Measurements from ENCODE around the gene LAMC2.

The LAMC2 gene

DNA sequence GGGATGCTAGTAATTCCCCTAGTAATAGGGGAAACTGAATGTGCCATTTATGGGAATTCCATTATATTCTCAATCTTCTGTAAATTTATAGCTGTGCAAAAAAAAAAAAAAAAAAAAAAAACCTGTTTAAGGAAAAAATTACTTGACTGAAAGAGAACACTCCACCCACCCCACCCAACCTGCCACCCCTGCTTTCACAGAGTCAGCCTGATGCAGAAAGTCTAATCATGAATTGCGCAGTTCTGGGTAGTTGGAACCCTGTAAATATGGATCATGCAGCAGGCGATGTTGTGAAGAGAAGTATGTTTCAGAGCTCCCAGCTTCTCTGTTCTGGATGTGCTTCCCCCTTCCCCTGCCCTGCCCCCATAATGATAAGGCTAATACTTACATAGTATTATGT is 19.6 kb upstream of the LAMC2 start:
- H3K27ac ChIP-seq = peak overlapping the region; percentile 99
- no peak for DNase-seq (ENCODE audit: low read depth, low spot score)

DNA sequence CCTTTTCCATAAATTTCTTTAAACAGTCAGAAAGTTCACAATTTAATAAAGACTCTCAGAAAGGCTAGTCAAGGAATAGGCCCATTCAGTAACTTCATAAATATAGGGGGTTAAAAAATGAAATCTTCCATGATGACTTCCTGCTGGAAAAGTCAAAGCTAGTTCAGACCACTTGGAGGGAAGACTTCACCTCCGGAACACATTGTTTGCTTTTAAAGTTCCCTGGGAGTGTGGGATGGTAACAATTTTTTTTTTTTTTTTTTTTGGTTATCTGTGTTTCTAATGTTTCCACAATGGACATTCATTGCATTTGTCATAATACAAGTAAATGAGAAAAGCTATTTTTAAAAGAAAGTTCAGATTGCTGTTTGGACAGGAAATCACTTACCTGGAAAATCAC is 18.4 kb upstream of the LAMC2 start:
- DNase-seq (ENCODE audit: low read depth, low spot score) = no peak
- H3K27ac ChIP-seq = no peak overlapping the region

DNA sequence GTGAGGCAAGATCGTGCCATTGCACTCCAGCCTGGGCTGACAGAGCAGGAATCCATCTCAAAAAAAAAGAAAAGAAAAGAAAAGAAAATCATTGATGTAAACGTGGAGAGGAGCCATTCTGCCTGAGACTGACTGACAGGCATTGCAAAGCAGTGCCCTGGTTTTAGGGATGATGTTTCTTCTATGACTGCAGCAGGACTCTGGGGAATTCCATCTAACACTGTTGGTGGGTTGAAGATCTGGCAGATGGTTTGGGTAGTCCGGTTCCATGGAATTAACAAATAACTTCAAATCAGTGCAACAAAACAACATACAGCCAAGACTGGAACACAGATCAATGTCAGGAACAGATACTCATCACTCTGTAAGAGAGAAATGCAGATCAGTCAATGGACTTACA is 17.8 kb upstream of the LAMC2 start:
- H3K27ac ChIP-seq = no peak overlapping the region
- no peak for DNase-seq (ENCODE audit: low read depth, low spot score)

DNA sequence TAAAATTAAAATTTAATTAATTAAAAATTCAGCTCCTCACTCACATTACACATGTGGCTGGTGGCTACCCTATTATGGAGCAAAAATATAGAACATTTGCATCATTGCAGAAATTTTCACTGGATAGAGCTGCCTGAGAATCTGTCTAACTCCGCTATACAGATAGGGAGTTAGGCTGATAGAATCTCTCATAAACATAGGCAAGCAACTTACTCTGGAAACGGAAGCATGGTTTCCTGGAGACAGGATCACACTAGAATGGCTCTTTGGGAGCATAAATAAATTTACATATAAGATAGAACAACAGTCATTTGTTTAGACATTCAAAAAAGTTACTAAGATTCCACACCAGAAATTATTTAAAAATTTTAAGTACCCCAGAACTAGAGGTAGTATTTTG is 12.2 kb upstream of the LAMC2 start:
- DNase-seq (ENCODE audit: low read depth, low spot score) = no peak
- no peak overlapping the region for H3K27ac ChIP-seq

DNA sequence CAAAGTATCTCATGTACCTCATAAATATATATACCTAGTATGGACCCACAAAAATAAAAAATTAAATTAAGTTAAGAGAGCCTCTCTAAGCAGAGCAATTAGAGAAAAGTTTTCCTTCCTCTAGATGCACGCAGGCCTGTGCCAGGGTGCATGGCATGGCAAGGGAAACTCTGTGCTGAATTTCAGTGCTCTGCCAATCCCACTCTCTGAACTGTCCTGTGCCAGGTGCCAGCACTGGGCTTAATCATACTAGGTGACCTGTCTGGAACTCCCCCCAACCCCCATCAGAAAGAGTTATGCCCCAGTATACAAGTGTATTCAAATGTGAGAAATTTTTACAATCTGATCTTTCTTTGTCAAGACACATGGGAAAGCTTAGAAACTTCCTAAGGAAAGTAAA is 10.4 kb upstream of the LAMC2 start:
- H3K27ac ChIP-seq = no peak overlapping the region
- no peak for DNase-seq (ENCODE audit: low read depth, low spot score)

DNA sequence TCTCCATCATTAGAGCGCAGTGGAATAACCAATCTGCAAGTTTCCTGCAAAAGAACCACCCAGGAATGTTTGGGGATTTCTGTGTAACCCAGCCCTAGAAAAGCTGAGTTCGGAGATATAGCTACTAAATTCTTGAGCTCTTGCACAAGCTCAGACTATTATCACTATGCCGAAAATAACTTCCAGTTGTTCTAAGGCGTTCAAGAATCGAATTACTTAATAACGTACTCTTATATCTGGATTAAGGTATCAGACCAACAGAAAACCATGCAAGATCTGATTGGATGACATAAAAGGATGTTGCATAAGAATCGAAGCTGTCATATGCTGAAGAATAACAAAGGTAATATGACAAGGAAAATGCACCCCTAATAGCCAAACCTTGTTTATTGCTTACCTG is 7.5 kb upstream of the LAMC2 start:
- no peak overlapping the region for H3K27ac ChIP-seq
- no peak for DNase-seq (ENCODE audit: low read depth, low spot score)

DNA sequence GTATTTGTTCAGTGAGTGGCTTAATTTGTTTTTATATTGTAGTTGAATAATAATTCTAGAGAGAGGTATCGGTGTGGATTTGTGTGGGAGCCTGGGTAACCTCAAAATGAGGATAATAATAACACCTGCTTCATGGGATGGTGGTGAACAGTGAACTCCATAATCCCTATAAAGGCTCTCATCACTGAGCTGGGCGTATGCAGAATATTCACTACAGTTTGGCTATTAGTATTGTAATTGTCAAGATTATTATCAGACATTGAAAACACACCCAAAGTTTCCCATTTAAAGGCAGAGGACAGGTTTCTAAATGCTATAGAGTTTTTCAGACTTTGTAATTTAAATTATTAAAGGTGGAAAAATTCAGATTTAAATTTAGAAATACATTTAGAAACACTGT is 7.0 kb upstream of the LAMC2 start:
- DNase-seq (ENCODE audit: low read depth, low spot score) = no peak
- no peak overlapping the region for H3K27ac ChIP-seq

DNA sequence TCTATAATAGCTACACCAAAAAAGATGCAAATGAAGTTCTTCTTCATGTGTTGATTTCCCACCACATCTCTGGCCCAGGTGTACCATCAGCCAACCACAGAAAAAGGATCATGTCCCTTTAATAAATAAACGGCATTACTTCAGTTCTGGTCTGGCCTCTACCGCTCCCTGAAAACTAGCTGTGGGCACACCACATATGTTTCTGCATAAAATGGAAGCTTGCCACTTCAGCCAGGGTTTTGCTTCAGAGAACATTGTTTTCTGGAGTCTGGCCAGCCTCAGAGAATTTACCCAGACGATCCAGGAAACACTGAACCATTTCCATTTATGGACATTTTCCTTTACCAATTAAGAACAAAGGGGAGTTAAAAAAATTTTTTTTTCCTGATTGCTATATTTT is 5.8 kb upstream of the LAMC2 start:
- peak overlapping the region; percentile 81 for H3K27ac ChIP-seq
- DNase-seq (ENCODE audit: low read depth, low spot score) = no peak

DNA sequence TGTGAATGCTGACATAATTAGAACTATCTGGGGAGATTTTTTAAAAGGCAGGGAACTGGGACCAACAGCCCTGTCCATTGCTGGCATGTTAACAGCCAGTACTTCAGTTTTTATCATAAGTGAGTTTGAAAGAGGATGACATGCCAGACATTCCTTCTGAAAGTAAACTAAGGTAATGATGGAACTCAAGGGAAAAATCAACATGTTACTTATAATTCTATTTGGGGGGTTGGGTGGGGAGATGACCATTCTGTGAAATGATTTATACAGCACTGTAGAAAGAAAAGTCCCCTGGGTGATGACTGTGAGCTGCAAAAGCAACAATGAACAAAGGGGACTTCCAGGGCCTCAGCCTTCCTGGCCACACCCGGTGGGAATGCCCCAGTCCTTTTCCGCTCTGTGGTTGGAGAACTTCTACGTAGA is 5.4 kb upstream of the LAMC2 start:
- no peak for DNase-seq (ENCODE audit: low read depth, low spot score)
- peak overlapping the region; percentile 81 for H3K27ac ChIP-seq

DNA sequence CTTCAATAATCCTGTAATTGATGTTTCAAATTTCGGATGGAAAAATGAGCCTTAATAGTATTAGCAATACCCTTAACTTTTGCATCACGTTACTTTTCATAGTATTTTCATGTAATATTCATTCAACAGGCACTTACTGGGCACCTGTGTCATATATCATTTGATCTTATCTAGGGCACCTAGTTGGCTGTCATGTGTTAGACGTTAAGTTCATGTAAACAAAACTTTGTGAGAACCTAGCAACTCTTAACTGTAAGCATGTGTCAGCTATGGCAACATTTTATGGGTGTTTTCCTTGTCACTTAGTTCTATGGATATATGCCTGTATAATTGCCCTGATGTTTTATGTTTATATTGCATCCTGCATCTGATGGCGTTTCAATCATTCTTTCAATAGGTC is 777 bp downstream of the LAMC2 start:
- no peak for DNase-seq (ENCODE audit: low read depth, low spot score)
- H3K27ac ChIP-seq = peak overlapping the region; percentile 98

DNA sequence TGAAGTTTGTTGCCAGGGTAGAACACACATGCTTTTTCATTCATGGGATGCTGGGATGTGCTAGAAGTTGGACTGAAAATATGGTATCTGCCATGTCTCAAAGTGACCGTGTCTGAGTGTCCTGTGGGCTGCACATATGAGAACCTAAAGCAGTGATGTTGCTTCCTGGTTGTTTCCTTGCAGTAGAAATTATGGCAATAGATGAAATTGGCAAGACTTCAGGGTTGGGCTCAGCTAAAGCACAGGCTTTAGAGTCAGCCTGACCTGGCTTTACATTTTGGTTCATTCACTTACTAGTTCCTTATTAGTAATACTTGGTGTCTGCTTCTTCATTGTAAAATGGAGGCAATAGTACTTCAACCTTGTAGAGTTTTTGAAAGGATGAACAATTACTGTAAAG is 2.2 kb downstream of the LAMC2 start:
- no peak for DNase-seq (ENCODE audit: low read depth, low spot score)
- H3K27ac ChIP-seq = peak overlapping the region; percentile 98

DNA sequence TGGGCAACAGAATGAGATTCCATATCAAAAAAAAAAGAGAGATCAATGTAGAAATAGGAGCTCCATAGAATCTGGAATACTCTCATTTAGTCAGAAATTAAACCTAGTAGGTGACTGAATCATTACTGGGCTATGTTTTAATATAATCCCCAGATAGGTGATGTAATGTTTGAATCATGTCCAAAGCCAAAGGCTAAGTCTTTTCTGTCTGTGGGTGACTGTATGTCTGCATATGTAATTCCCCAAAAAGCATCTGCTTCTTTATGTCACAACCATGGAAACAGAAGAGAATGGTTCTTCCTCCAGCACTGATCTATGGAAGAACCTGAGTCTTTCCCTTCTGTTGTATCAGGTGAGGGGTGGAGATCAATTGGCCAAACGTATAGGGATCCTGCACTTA is 5.8 kb downstream of the LAMC2 start:
- H3K27ac ChIP-seq = peak overlapping the region; percentile 98
- DNase-seq (ENCODE audit: low read depth, low spot score) = no peak

DNA sequence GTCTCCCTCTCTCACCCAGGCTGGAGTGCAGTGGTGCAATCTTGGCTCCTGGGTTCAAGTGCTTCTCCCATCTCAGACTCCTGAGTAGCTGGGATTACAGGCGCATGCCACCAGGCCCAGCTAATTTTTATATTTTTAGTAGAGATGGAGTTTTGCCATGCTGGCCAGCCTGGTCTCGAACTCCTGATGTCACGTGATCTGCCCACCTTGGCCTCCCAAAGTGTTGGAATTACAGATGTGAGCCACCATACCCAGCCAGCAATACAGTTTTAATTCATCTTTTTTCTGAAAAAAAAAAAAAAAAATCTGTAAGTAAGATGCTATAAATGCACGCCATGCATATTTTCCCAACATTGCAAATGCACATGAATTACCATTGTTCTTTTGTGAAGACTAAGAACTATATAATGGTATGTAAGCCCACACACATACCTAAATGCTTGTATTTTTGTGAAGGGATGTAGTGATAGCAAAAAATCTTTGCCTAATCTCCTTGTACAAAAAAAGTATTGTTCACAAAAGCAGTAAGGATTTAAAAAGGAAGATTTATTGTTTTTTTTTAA is 8.0 kb downstream of the LAMC2 start:
- H3K27ac ChIP-seq = peak overlapping the region; percentile 98
- DNase-seq (ENCODE audit: low read depth, low spot score) = no peak

DNA sequence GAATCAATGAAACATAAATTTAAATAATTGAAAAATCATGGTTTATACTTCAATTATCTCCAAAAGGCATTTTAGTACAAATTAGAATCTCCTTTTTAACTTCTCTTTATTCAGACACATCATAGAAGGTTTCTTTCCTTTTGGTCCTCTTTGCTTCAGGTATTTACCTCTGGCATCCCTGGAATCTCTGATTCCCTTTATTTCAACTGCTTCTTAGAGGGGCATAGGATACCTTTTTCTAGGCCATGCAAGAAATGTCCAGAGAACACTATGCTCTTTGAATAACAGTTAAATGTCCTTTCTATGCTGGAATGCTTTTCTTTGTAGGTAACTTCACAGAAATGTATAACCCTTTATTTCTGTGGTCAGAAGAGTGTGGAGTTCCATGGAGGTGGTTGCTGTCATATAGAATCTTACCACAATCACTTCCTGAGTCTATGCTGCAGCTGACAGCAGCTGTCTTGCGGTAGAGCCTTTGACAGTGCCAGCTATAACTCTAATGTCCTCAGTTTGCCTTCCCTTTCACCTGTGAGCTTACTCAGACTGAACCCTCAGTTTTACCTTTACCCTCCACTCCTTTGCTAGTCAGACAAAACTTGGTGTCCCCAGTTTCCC is 8.6 kb downstream of the LAMC2 start:
- peak overlapping the region; percentile 98 for H3K27ac ChIP-seq
- no peak for DNase-seq (ENCODE audit: low read depth, low spot score)

DNA sequence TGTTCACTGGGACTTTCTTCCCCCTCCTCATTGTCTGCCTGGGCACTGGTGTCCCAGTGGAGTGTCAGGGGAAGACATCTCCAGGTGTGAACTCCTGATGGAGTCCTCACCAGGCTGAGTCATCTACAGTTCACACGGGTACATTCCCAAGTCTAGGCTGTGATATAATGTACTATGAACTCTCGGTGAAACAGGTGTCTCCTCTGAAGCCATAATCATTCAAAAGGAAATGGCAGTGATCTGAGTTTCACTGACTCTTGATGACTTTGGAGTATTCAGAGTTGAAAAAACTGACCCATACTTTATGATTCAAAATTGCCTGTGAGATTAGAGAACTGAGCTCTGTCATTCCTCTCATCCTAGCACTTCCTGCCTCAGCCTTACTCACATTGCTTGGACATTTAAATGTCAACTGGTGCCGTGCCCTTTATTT is 9.1 kb downstream of the LAMC2 start:
- peak overlapping the region; percentile 98 for H3K27ac ChIP-seq
- DNase-seq (ENCODE audit: low read depth, low spot score) = no peak

DNA sequence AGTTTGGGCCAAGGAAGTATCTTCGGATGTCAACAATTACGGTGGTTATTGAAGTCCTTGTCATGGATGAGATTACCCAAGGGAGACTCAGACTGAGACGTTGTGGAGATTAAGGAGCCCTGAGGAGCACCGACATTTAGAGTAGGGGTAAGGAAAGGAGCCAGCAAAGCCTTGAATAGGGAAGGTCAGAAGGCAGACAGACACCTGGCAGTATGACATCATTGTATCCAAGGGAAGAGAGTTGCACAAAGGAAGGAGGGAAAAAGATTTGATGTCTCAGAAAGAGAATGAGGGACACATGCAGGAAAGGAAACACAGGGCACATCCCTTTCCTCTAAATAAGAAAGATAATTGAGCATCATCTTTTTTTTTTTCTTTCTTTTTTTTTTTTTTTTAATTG is 11.7 kb downstream of the LAMC2 start:
- peak overlapping the region; percentile 98 for H3K27ac ChIP-seq
- DNase-seq (ENCODE audit: low read depth, low spot score) = no peak

DNA sequence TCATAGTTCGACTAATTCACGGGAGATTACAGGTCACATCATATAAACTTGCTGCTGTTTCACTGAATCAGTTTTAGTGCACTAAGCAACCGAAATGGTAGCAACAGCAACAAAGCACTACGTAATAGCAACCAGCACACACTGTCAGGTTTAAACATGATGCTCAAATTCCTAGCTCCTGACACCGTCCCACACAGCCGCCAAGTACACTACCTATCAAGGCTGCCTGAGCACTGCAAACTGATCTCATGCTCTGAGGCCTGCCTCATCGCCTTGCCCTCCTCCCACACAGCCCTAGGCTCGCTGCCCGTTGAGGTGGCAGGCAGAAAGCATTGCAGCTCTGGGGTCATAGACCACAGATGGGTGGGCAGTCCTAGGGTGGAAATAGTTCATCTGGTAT is 12.4 kb downstream of the LAMC2 start:
- peak; percentile 94 for DNase-seq (ENCODE audit: low read depth, low spot score)
- H3K27ac ChIP-seq = peak overlapping the region; percentile 98

DNA sequence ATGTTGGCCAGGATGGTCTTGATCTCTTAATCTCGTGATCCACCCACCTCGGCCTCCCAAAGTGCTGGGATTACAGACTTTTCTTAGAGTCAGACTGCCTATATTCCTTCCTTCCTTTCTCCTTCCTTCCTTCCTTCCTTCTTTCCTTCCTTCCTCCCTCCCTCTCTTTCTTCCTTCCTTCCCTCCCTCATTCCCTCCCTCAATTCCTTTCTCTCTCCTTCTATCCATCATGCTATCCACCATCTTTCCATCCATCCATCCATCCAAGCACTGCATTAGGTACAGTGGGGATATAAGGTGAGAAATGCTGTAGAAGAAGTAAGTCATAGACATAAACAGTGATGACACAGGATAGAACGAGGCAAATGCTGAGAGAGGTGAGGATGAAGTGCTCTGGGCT is 13.2 kb downstream of the LAMC2 start:
- no peak for DNase-seq (ENCODE audit: low read depth, low spot score)
- H3K27ac ChIP-seq = peak overlapping the region; percentile 98

DNA sequence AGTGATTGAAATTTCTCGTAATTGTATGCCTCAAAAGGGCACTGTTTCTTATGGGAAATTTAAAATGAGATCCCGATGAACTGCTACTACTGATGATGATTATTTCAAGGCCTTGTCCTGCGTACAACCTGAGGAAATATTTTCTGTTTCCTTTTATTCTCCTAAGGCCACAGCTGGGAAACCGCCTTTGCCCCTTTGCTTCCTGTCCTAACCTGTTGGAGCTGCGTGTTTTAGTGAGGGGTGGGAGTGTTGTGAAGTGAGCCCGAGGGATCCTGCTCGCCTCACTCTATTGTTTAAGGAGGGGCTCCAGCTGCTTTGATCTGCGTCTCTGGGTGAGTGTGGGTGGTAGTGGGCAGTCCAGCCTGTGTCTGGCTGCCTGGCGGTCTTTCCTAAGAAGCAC is 14.4 kb downstream of the LAMC2 start:
- no peak for DNase-seq (ENCODE audit: low read depth, low spot score)

DNA sequence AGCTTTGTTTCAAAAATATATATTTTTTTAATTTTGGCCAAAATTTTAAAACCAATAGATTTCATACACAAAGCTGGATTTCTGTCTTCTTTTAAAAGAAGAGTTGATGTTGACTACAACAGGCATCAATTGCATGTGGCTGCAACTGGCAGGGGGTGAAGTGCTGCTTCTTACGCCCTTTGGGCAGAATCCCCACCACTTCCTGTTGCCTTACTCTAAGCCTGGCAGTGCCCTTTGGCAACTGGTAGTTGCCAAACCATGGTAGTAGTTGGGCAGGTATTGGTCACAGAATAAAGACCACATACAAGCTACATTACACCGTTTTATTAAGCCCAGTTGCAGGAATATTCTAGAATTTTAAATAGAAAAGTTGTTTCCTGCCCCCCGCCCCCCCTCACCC is 17.0 kb downstream of the LAMC2 start:
- no peak for DNase-seq (ENCODE audit: low read depth, low spot score)

More for the DNA sequence above, 14.4 kb downstream of the LAMC2 start:
- peak overlapping the region; percentile 98 for H3K27ac ChIP-seq

DNA sequence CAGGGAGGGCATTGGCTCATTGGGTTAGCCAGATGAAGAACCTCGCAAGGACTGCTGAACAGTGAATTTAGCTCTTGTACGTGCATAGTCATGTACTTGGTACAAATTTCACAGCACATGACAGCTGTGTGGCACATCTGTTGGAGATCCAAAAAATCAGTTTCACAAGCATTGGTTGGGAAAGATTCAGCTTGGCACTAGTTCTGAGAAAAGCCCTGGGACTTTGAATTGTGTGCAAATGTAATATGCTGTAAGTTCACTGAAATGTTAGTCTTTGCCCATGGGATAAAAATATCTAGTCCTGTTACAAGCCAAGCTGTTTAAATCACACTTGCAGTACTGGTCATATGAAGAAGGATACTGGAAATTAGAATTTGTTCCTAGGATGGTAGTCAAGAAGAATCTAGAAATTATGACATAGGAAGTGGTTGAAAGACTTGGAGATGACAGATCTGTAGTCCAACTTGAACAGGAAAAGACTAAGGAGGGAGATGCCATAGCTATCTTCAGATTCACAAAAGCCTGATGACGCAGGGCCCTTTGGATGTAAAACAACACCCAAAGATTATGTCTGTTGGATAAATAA is 19.2 kb downstream of the LAMC2 start:
- H3K27ac ChIP-seq = peak overlapping the region; percentile 98
- DNase-seq (ENCODE audit: low read depth, low spot score) = no peak

More for the DNA sequence above, 17.0 kb downstream of the LAMC2 start:
- H3K27ac ChIP-seq = peak overlapping the region; percentile 98

DNA sequence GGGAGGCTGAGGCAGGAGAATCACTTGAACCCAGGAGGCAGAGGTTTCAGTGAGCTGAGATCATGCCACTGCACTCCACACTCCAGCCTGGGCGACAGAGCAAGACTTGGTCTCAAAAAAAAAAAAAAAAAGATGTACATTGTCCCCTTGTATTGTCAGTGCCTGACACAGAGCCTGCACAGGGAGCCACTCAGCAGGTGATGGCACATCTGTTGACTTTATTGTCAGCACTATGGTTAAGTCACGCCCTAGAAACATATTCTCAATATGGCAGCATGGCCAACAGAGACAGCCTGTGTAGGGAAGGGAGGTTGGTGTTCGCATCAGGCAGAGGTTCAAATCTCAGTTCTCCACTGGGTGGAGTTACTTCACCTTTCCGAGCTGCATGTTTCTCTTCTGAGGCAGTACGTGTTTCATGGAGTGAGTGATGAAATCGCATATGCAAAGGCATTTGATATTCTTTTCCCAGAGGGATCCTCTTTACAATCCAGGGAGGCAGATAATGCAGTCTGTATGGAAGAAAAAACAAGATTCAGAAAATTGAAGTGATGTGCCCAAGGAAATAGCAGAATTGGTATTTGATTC is 20.6 kb downstream of the LAMC2 start:
- H3K27ac ChIP-seq = peak overlapping the region; percentile 98
- DNase-seq (ENCODE audit: low read depth, low spot score) = no peak
